Measurements from ENCODE around the gene AMZ1. TPM values are rescaled to one million over a fixed set of nuclear protein-coding genes. Genes with fewer than 3 reads are reported as not detected.

AMZ1 gene
- total and polyA plus RNA-seq, 10 of the 15 experiments (the other 5 are each of a cell fraction or from before 2014, with no cell fraction given): 0.02 to 2.0 (median 0.69) TPM

- TF ChIP-seq CUX1 (IDR thresholded peaks at IDR 0.05; ENCODE audit: insufficient replicate concordance, low read depth, low read length) (no peak), POLR2A (IDR thresholded peaks at IDR 0.05; ENCODE audit: low read depth, low read length) (no peak), TCF3 (IDR thresholded peaks at IDR 0.05; ENCODE audit: borderline replicate concordance, insufficient read depth, low read depth, low read length) (no peak), FOS (IDR thresholded peaks at IDR 0.05; ENCODE audit: borderline replicate concordance, extremely low read depth, insufficient read length) (no peak), TCF12 (IDR thresholded peaks at IDR 0.05; ENCODE audit: low read depth, low read length) (no peak), E2F8 (IDR thresholded peaks at IDR 0.05; ENCODE audit: low read depth, partially characterized antibody) (peak; percentile 66), TARDBP (IDR thresholded peaks at IDR 0.05; ENCODE audit: borderline replicate concordance) (no peak), NRF1 (conservative IDR thresholded peaks at IDR 0.05; ENCODE audit: low read depth, low read length) (no peak), REST (IDR thresholded peaks at IDR 0.05; ENCODE audit: low read depth, low read length) (no peak), BCL11A (IDR thresholded peaks at IDR 0.05; ENCODE audit: low read depth, low read length) (no peak), FOXK2 (IDR thresholded peaks at IDR 0.05) (no peak), PAX8 (IDR thresholded peaks at IDR 0.05) (no peak), PKNOX1 (IDR thresholded peaks at IDR 0.05) (no peak), NFYB (IDR thresholded peaks at IDR 0.05; ENCODE audit: insufficient read depth, low read depth, low read length) (no peak), BCL3 (IDR thresholded peaks at IDR 0.05; ENCODE audit: borderline replicate concordance, insufficient read depth, low read depth, low read length, poor library complexity, severe bottlenecking) (no peak)
Measured at GRCh38 chr7:2670720-2671391, 17.1 kb upstream of the AMZ1 start (continued).

Data from GM12878 (cell line).